H1 (cell line): ENCODE data around the gene PLEKHG5. TPM values are rescaled to one million over a fixed set of nuclear protein-coding genes. Genes with fewer than 3 reads are reported as not detected.

Source experiments
- CHD1 ChIP-seq: IDR thresholded peaks from 2 replicates; pipeline ENCODE4 v1.6.1; 2012; ENCODE audit warnings: low read depth, low read length, improper control_type of control experiment
- EZH2 ChIP-seq: fragments of 200-600 bp; sonication (generic); IDR thresholded peaks from 2 replicates; pipeline ENCODE4 v1.7.1; 2012; ENCODE audit warnings: low read depth, mild to moderate bottlenecking, moderate library complexity, low read length, inconsistent platforms; ENCODE audit not compliant: severe bottlenecking
- HDAC2 ChIP-seq, 2 experiments: fragments of 300-600 bp in 1 of 2; sonication (generic) in 1 of 2; IDR thresholded peaks; 2 replicates each; pipeline ENCODE4 v1.6.1; 2011 to 2012; ENCODE audit warnings: low read depth in 2 of 2, low read length in 2 of 2, mild to moderate bottlenecking in 2 of 2, moderate library complexity in 2 of 2, borderline replicate concordance in 1 of 2, inconsistent platforms in 1 of 2
- polyA plus RNA-seq, 7 experiments: library from polyadenylated mRNA; depleted of rRNA in 3 of 7; stranded (reverse) in 5 of 7; unstranded in 2 of 7; fragments of >200 nt in 5 of 7; fragments of 200-250 nt in 2 of 7; gene quantifications; 1 replicate in 5 of 7; 2 replicates in 1 of 7; 4 replicates in 1 of 7; pipeline versions ENCODE4 v1.2.1 to v1.2.3, GENCODE V29; 2011 to 2013; ENCODE audit warnings: missing spikeins in 2 of 7, mixed read lengths in 2 of 7
- total RNA-seq: library from RNA; stranded (reverse); fragmentation: NEBNext Ultra II Directional; extraction: Animal tissue kit (Norgen Biotek cat#: 25700); gene quantifications from 2 replicates; pipeline ENCODE4 v1.2.1, GENCODE V29; 2021
- TF ChIP-seq, protein P1 (sequence below): IDR thresholded peaks from 2 replicates; pipeline ENCODE4 v1.6.1; 2012; ENCODE audit warnings: low read length, inconsistent platforms
- TF ChIP-seq, protein P2 (sequence below): IDR thresholded peaks from 2 replicates; pipeline ENCODE4 v1.6.1; 2011; ENCODE audit warnings: low read depth, mild to moderate bottlenecking, low read length; ENCODE audit not compliant: insufficient read depth
- TF ChIP-seq, protein P3 (sequence below): IDR thresholded peaks from 2 replicates; pipeline ENCODE4 v1.6.1; 2011; ENCODE audit warnings: low read length, improper control_type of control experiment

The PLEKHG5 gene
- total and polyA plus RNA-seq, 2 of the 8 experiments (the other 6 are each of a cell fraction or from before 2014, with no cell fraction given), result 10.4 to 13.8 TPM

DNA sequence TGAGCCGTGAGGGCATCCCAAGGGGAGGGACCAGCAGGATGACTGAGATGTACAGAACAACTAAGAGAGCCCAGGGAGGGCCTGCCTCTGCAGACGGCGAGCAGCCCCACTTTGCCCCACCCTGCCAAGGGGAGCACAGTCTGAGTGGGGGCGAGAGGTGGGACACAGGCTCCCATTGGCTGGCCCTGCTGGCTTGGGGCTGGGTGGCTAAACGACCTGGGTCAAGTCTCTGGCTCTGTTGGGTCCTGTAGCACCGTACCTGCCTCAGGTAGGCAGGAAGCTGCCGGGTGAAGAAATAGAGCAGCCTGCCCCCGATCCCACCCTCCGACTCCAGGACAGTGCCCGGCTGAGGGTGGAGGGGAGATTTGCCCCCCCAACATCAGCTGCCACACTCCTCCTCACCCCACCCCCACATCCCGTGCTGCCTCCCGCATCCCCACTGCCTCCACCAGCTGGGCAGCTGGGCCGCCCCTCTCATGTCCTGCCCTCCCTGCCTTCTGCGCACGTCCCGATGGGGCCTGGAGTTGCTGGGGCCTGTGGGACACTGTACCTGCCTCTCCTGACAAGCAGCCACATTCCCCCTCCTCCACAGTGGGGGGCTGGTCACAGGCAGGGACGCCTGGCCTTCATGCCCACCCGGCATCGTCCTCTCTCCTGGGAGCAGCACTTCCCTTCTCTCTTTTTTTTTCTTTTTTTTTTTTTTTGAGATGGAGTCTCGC is 12.6 kb upstream of the PLEKHG5 start (continued):
- TF ChIP-seq, protein P1, sequence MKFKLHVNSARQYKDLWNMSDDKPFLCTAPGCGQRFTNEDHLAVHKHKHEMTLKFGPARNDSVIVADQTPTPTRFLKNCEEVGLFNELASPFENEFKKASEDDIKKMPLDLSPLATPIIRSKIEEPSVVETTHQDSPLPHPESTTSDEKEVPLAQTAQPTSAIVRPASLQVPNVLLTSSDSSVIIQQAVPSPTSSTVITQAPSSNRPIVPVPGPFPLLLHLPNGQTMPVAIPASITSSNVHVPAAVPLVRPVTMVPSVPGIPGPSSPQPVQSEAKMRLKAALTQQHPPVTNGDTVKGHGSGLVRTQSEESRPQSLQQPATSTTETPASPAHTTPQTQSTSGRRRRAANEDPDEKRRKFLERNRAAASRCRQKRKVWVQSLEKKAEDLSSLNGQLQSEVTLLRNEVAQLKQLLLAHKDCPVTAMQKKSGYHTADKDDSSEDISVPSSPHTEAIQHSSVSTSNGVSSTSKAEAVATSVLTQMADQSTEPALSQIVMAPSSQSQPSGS, result no peak
- TF ChIP-seq, protein P2, sequence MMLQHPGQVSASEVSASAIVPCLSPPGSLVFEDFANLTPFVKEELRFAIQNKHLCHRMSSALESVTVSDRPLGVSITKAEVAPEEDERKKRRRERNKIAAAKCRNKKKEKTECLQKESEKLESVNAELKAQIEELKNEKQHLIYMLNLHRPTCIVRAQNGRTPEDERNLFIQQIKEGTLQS, result no peak
- TF ChIP-seq, protein P3, sequence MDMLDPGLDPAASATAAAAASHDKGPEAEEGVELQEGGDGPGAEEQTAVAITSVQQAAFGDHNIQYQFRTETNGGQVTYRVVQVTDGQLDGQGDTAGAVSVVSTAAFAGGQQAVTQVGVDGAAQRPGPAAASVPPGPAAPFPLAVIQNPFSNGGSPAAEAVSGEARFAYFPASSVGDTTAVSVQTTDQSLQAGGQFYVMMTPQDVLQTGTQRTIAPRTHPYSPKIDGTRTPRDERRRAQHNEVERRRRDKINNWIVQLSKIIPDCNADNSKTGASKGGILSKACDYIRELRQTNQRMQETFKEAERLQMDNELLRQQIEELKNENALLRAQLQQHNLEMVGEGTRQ, result no peak
- TF ChIP-seq HDAC2 (IDR thresholded peaks at IDR 0.05; ENCODE audit: borderline replicate concordance in 1 of 2, low read depth in 2 of 2, low read length in 2 of 2) (no peak), CHD1 (no peak), EZH2 (no peak)
- TF ChIP-seq, all 59 proteins: peak for 0
